K562 (cell line): ENCODE results near the gene TTLL3. TPM values are rescaled to one million over a fixed set of nuclear protein-coding genes. Genes with fewer than 3 reads are reported as not detected.
"Not testable (repeated sequence)": the region's sequence is repeated elsewhere in the genome, so short reads cannot be mapped to it uniquely, and the experiment has no call there.

Experiments used
- ATAC-seq: fragments of 200-7000 bp; cut with Tn5 transposase; 3 replicates; pipeline ENCODE4 v1.9.1; 2020; ENCODE audit warnings: moderate library complexity
- BruUV-seq: library from RNA; stranded (reverse); fragments of 400-500 nt; replicated peaks from 2 replicates; lab custom pipeline; 2021; lab: Mats Ljungman, UMichigan
- CTCF ChIA-PET: fragments of 300-600 bp; formaldehyde crosslinking; extraction: SDS; loops from one replicate; lab custom pipeline; 2021; ENCODE audit warnings: low intra/inter-chr PET ratio; lab: Yijun Ruan, JAX
- POLR2A ChIA-PET: fragments of 300-600, 350-650 bp; sonication (Branson Sonifier 250); formaldehyde crosslinking; extraction: SDS; loops from one replicate; lab custom pipeline; 2021; ENCODE audit warnings: antibody characterized with exemption, inconsistent platforms; lab: Yijun Ruan, JAX
- DNase-seq, 4 experiments: peaks; one replicate each; pipeline versions ENCODE4 v3.0.0 to v3.0.0-alpha.2; 2011 to 2018; ENCODE audit warnings: low spot score in 3 of 4, mixed read lengths in 3 of 4; ENCODE audit errors: extremely low read depth in 1 of 4
- FAIRE-seq: peaks from 2 replicates; lab custom pipeline; 2011; peaks lifted over from hg19 to GRCh38; lab: Jason Lieb, UNC
- H2AFZ ChIP-seq: 2 replicates; pipeline ENCODE4 v1.6.0; 2011; ENCODE audit warnings: low read depth, low read length, control low read depth, inconsistent platforms
- H3K27ac ChIP-seq: fragments of 200-600 bp; 3 replicates; pipeline ENCODE4 v1.8.0; 2011; ENCODE audit warnings: low read depth, mild to moderate bottlenecking, control low read depth, inconsistent platforms, low read length, moderate library complexity, mixed read lengths; ENCODE audit errors: extremely low read depth
- H3K27me3 ChIP-seq, 2 experiments: fragments of 300-600 bp in 1 of 2; 2 replicates in 1 of 2; 3 replicates in 1 of 2; pipeline versions ENCODE4 v1.6.0 to v1.8.0; 2011; ENCODE audit warnings: inconsistent platforms in 2 of 2, low read length in 2 of 2, mild to moderate bottlenecking in 1 of 2, mixed read lengths in 1 of 2, moderate library complexity in 1 of 2; ENCODE audit not compliant: control insufficient read depth in 2 of 2, insufficient read depth in 2 of 2
- H3K36me3 ChIP-seq: fragments of 300-600 bp; 3 replicates; pipeline ENCODE4 v1.8.0; 2011; ENCODE audit warnings: mild to moderate bottlenecking, low read length, inconsistent platforms; ENCODE audit not compliant: control insufficient read depth, insufficient read depth
- H3K4me1 ChIP-seq, 2 experiments: fragments of 200-600 bp in 1 of 2; replicated peaks in 1 of 2; 2 replicates in 1 of 2; 3 replicates in 1 of 2; pipeline versions ENCODE4 v1.5.1 to v1.8.0; 2011; ENCODE audit warnings: inconsistent platforms in 2 of 2, low read length in 2 of 2, mild to moderate bottlenecking in 1 of 2, mixed read lengths in 1 of 2, moderate library complexity in 1 of 2; ENCODE audit not compliant: control insufficient read depth in 2 of 2, insufficient read depth in 2 of 2
- H3K4me2 ChIP-seq: 2 replicates; pipeline ENCODE4 v1.6.1; 2011; ENCODE audit warnings: low read length, control low read depth, inconsistent platforms, mixed read lengths; ENCODE audit not compliant: insufficient read depth
- H3K4me3 ChIP-seq: fragments of 200-600 bp; sonication (generic), shearing (Covaris generic); 2 replicates; pipeline ENCODE4 v1.5.1; 2016; ENCODE audit warnings: control low read depth, inconsistent platforms
- H3K79me2 ChIP-seq: fragments of 200-600 bp; 3 replicates; pipeline ENCODE4 v1.8.0; 2011; ENCODE audit warnings: low read length, inconsistent platforms; ENCODE audit not compliant: control insufficient read depth, insufficient read depth
- H3K9ac ChIP-seq, 2 experiments: 2 replicates each; pipeline versions ENCODE4 v1.6.0 to v1.6.1; 2011; ENCODE audit warnings: low read depth in 2 of 2, low read length in 2 of 2, control low read depth in 1 of 2, inconsistent platforms in 1 of 2, mild to moderate bottlenecking in 1 of 2, mixed read lengths in 1 of 2; ENCODE audit not compliant: insufficient read depth in 1 of 2
- H3K9me1 ChIP-seq: one replicate; pipeline ENCODE4 v1.6.0; 2011; ENCODE audit warnings: inconsistent platforms, mild to moderate bottlenecking, low read length, moderate library complexity; ENCODE audit not compliant: control insufficient read depth, insufficient read depth
- H3K9me3 ChIP-seq: replicated peaks from 2 replicates; pipeline ENCODE4 v1.5.1; 2011; ENCODE audit warnings: low read depth, low read length, inconsistent platforms; ENCODE audit not compliant: control insufficient read depth, insufficient read depth
- H4K20me1 ChIP-seq: replicated peaks from 2 replicates; pipeline ENCODE4 v1.6.1; 2011; ENCODE audit warnings: low read length, inconsistent platforms, mixed read lengths; ENCODE audit not compliant: control insufficient read depth, insufficient read depth
- C11orf30 ChIP-seq: fragments of 450-650 bp; IDR thresholded peaks from 2 replicates; pipeline ENCODE4 v1.6.1; 2016; ENCODE audit warnings: low read depth, mild to moderate bottlenecking
- MAX ChIP-seq: sonication (generic); formaldehyde crosslinking; IDR thresholded peaks from 2 replicates; pipeline ENCODE4 v1.9.0; 2022; ENCODE audit warnings: mild to moderate bottlenecking, missing genetic modification reagents
- NFE2 ChIP-seq: IDR thresholded peaks from 2 replicates; pipeline ENCODE4 v1.6.1; 2014; ENCODE audit warnings: antibody characterized with exemption, low read depth
- NR4A1 ChIP-seq, 2 experiments: fragments of 250-450 bp in 1 of 2; fragments of 450-650 bp in 1 of 2; sonication (Bioruptor Pico) in 1 of 2; IDR thresholded peaks; 2 replicates each; pipeline versions ENCODE4 v1.4.0 to v1.6.1; 2016 to 2020; ENCODE audit warnings: mild to moderate bottlenecking in 2 of 2, missing compliant biosample characterization in 1 of 2, missing genetic modification characterization in 1 of 2, moderate library complexity in 1 of 2
- POLR3G ChIP-seq: IDR thresholded peaks from 2 replicates; pipeline ENCODE4 v1.6.1; 2011; ENCODE audit not compliant: insufficient read length, insufficient replicate concordance; ENCODE audit errors: extremely low read depth
- RAD21 ChIP-seq, 2 experiments: fragments of 250-450 bp in 1 of 2; fragments of 450-650 bp in 1 of 2; sonication (Bioruptor Pico) in 1 of 2; formaldehyde crosslinking in 1 of 2; IDR thresholded peaks in 1 of 2; conservative IDR thresholded peaks in 1 of 2; 2 replicates each; pipeline versions ENCODE4 v1.4.0 to v1.8.0; 2020 to 2022; ENCODE audit warnings: mild to moderate bottlenecking in 2 of 2, moderate library complexity in 1 of 2
- SIN3B ChIP-seq: fragments of 450-650 bp; IDR thresholded peaks from 2 replicates; pipeline ENCODE4 v1.6.1; 2017; ENCODE audit warnings: low read depth, mild to moderate bottlenecking, moderate library complexity
- ZBTB33 ChIP-seq: sonication (generic); formaldehyde crosslinking; IDR thresholded peaks from 2 replicates; pipeline ENCODE4 v1.8.1; 2023; ENCODE audit warnings: mild to moderate bottlenecking, missing genetic modification reagents
- ZEB2 ChIP-seq: fragments of 450-650 bp; IDR thresholded peaks from 2 replicates; pipeline ENCODE4 v1.6.1; 2016
- ZNF316 ChIP-seq: fragments of 450-650 bp; IDR thresholded peaks from 2 replicates; pipeline ENCODE4 v1.6.1; 2016
- WGBS: fragments of 100-300 bp; shearing (Covaris generic); methylation state at CpG from one replicate; pipeline ENCODE4 v1.1.6; 2016; ENCODE audit warnings: low coverage, mixed read lengths; ENCODE audit not compliant: insufficient coverage; ENCODE audit errors: missing lambda C conversion rate; 5-methylcytosine and 5-hydroxymethylcytosine counted together
- in situ Hi-C: fragments of 300-500 bp; cut with MboI; formaldehyde crosslinking; loops from 4 replicates; pipeline ENCODE4 v1.15.0; 2018; ENCODE audit warnings: inconsistent platforms, mixed read lengths
- intact Hi-C: fragments of 100-400 bp; cut with micrococcal nuclease; formaldehyde crosslinking; loops from 2 replicates; pipeline ENCODE4 v1.14.2; 2022
- polyA plus RNA-seq, 8 experiments: library from polyadenylated mRNA; depleted of rRNA in 4 of 8; stranded (reverse) in 5 of 8; unstranded in 3 of 8; fragments of >200 nt; fragmentation: Nextera tagmentation in 2 of 8; fragmentation: Illumina TruSeq in 1 of 8; extraction: Ambion mirVana in 2 of 8; extraction: Trizol in 1 of 8; gene quantifications; 2 replicates each; pipeline versions ENCODE4 v1.2.1 to v1.2.3, GENCODE V29; 2011 to 2014; ENCODE audit warnings: inconsistent platforms in 1 of 8, missing spikeins in 1 of 8
- total RNA-seq, 7 experiments: library from RNA; depleted of rRNA in 6 of 7; stranded (reverse); fragments of >200 nt in 6 of 7; fragmentation: Illumina TruSeq in 2 of 7; extraction: Trizol in 2 of 7; gene quantifications; 2 replicates each; pipeline versions ENCODE4 v1.2.1 to v1.2.3, GENCODE V29; 2011 to 2021; ENCODE audit warnings: low replicate concordance in 1 of 7

The TTLL3 gene
- total and polyA plus RNA-seq, 9 of the 15 experiments (the other 6 are each of a cell fraction or from before 2014, with no cell fraction given) = 8.9 to 106 (median 33.2) TPM

GRCh38 chr3:9876255-9876654 is 66.2 kb downstream of the TTLL3 start:
- H3K4me1 ChIP-seq = peaks cover 9 to 11% of the 10 kb centered on the region in 2 experiments; a peak in 4 of 5 replicates
- BruUV-seq; H3K4me3 ChIP-seq; in situ Hi-C loops; H3K9ac ChIP-seq; CTCF ChIA-PET; DNase-seq; H2AFZ ChIP-seq; H3K9me1 ChIP-seq; intact Hi-C loops; H3K27ac ChIP-seq; H3K36me3 ChIP-seq; FAIRE-seq; H3K4me2 ChIP-seq; TF ChIP-seq NR4A1 (CRISPR knock-in tag; IDR thresholded peaks at IDR 0.05): not testable (repeated sequence)
- 35% methylated on average over 4 of the region's 4 CpGs for WGBS
- TF ChIP-seq NFE2 (peak; percentile 54), C11orf30 (peak; percentile 56), ZNF316 (peak; percentile 47; the same call in 1 of the 2 replicates), ZEB2 (0 out of 2 replicates have a peak, but pooled peaks have one; percentile 23), NR4A1 (tag; IDR thresholded peaks at IDR 0.05) (0 out of 2 replicates have a peak, but pooled peaks have one; percentile 27)
- TF ChIP-seq, all 486 proteins: peak for 5; not testable (repeated sequence) for 481
- not testable (repeated sequence) for H3K9me3 ChIP-seq, H3K79me2 ChIP-seq, H4K20me1 ChIP-seq, ATAC-seq, H3K27me3 ChIP-seq
- POLR2A ChIA-PET = interaction anchor here (0.8 to 1.6 kb wide), 3 partner anchors 8 to 121 kb away, joined by 3 to 4 read pairs (median 3); no protein-coding TSS in a partner anchor

GRCh38 chr3:9876991-9877390 is 66.9 kb downstream of the TTLL3 start:
- TF ChIP-seq SIN3B (no peak), ZBTB33 (CRISPR knock-in tag) (0 out of 2 replicates have a peak, but pooled peaks have one; percentile 30), POLR3G (no peak), RAD21 (CRISPR knock-in tag; conservative IDR thresholded peaks at IDR 0.05 in 1 of 2, IDR thresholded peaks at IDR 0.05 in 1 of 2) (peak in 1 of 2 experiments; percentile 21; a peak in 1 of 4 replicates), MAX (0 out of 2 replicates have a peak, but pooled peaks have one; percentile 13)
- DNase-seq = no peak
- Histone ChIP-seq H2AFZ (no peak overlapping the region), H3K4me2 (no peak overlapping the region), H3K9me3 (no peaks in the 10 kb centered on the region), H3K4me3 (no peak overlapping the region), H3K27ac (no peak overlapping the region), H3K79me2 (no peaks in the 10 kb centered on the region), H4K20me1 (no peaks in the 10 kb centered on the region), H3K4me1 (peaks cover 9 to 11% of the 10 kb centered on the region in 2 experiments; a peak in 4 of 5 replicates), H3K9ac (peak overlapping the region in 1 of 2 experiments; percentile 73; a peak in 2 of 4 replicates), H3K36me3 (no peaks in the 10 kb centered on the region), H3K9me1 (no peaks in the 10 kb centered on the region), H3K27me3 (no peaks in the 10 kb centered on the region)
- BruUV-seq = no TSS peak
- no peak for FAIRE-seq
- intact Hi-C loops = no loop called here
- ChIA-PET POLR2A (no interaction called here), CTCF (no interaction called here)
- in situ Hi-C loops = no loop called here
- ATAC-seq = no peak
- WGBS = 87% methylated on average over 12 of the region's 12 CpGs
